ENCODE measurements around the gene ZBTB43.

ZBTB43 gene

DNA sequence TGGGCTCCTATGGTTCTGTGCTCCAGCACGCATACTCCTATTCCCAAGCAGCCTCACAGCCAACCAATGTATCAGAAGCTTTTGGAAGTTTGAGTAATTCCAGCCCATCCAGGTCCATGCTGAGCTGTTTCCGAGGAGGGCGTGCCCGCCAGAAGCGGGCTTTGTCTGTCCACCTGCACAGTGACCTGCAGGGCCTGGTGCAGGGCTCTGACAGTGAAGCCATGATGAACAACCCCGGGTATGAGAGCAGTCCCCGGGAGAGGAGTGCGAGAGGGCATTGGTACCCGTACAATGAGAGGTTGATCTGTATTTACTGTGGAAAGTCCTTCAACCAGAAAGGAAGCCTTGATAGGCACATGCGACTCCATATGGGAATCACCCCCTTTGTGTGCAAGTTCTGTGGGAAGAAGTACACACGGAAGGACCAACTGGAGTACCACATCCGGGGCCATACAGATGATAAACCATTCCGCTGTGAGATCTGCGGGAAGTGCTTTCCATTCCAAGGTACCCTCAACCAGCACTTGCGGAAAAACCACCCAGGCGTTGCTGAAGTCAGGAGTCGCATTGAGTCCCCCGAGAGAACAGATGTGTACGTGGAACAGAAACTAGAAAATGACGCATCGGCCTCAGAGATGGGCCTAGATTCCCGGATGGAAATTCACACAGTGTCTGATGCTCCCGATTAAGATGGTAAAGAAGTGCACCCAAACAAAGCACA lies 75.5 kb downstream of the ZBTB43 start:
- DNase-seq = no peak
- Histone ChIP-seq H3K36me3 (peaks cover 14% of the 10 kb centered on the region), H3K4me1 (no peaks in the 10 kb centered on the region), H3K27me3 (no peaks in the 10 kb centered on the region), H3K4me3 (ENCODE audit: low read depth, low read length) (no peak overlapping the region), H3K9me3 (no peaks in the 10 kb centered on the region)
- TF ChIP-seq CTCF (IDR thresholded peaks at IDR 0.05; ENCODE audit: low read depth, low read length) = no peak

GRCh38 chr9:126880947-126881332 lies 76.1 kb downstream of the ZBTB43 start:
- DNase-seq = no peak
- TF ChIP-seq CTCF (IDR thresholded peaks at IDR 0.05; ENCODE audit: low read depth, low read length) = no peak
- Histone ChIP-seq H3K9me3 (no peaks in the 10 kb centered on the region), H3K4me3 (ENCODE audit: low read depth, low read length) (no peak overlapping the region), H3K27me3 (no peaks in the 10 kb centered on the region), H3K4me1 (no peaks in the 10 kb centered on the region), H3K36me3 (peaks cover 14% of the 10 kb centered on the region)

- no peak overlapping the region for H3K4me3 ChIP-seq (ENCODE audit: low read depth, low read length)
- H3K27me3 ChIP-seq = no peaks in the 10 kb centered on the region
- no peak for DNase-seq
- H3K4me1 ChIP-seq = no peaks in the 10 kb centered on the region
- peaks cover 14% of the 10 kb centered on the region for H3K36me3 ChIP-seq
- TF ChIP-seq CTCF (IDR thresholded peaks at IDR 0.05; ENCODE audit: low read depth, low read length) = no peak
- H3K9me3 ChIP-seq = no peaks in the 10 kb centered on the region
Measured at GRCh38 chr9:126882746-126883145, 77.9 kb downstream of the ZBTB43 start.

DNA sequence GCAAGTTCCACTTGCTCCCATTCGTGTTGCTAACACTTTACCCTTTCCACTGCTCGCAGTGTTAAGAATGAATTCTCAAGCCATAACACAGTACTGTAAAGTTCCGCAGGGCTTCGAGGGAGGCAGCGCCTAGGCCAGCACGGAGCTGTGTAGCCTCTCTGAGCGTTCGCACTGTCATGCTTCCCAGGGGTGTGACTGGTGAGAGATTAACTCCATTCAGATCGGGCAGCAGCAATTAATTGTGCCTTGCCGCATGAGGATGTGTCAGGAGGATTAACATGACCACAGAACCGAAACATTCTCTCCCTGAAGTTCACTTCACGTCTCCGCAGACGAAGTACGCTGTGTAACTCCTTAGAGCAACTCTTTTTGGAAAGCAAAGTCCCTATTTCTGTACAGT lies 78.8 kb downstream of the ZBTB43 start:
- no peaks in the 10 kb centered on the region for H3K27me3 ChIP-seq
- H3K4me3 ChIP-seq (ENCODE audit: low read depth, low read length) = no peak overlapping the region
- H3K9me3 ChIP-seq = no peaks in the 10 kb centered on the region
- no peaks in the 10 kb centered on the region for H3K4me1 ChIP-seq
- TF ChIP-seq CTCF (IDR thresholded peaks at IDR 0.05; ENCODE audit: low read depth, low read length) = no peak
- H3K36me3 ChIP-seq = peaks cover 14% of the 10 kb centered on the region
- DNase-seq = no peak

- TF ChIP-seq CTCF (IDR thresholded peaks at IDR 0.05; ENCODE audit: low read depth, low read length) = no peak
- no peaks in the 10 kb centered on the region for H3K27me3 ChIP-seq
- H3K4me1 ChIP-seq = no peaks in the 10 kb centered on the region
- H3K36me3 ChIP-seq = peaks cover 4% of the 10 kb centered on the region
- H3K4me3 ChIP-seq (ENCODE audit: low read depth, low read length) = no peak overlapping the region
- no peak for DNase-seq
- H3K9me3 ChIP-seq = no peaks in the 10 kb centered on the region
Measured at GRCh38 chr9:126885131-126885641, 80.3 kb downstream of the ZBTB43 start.

DNA sequence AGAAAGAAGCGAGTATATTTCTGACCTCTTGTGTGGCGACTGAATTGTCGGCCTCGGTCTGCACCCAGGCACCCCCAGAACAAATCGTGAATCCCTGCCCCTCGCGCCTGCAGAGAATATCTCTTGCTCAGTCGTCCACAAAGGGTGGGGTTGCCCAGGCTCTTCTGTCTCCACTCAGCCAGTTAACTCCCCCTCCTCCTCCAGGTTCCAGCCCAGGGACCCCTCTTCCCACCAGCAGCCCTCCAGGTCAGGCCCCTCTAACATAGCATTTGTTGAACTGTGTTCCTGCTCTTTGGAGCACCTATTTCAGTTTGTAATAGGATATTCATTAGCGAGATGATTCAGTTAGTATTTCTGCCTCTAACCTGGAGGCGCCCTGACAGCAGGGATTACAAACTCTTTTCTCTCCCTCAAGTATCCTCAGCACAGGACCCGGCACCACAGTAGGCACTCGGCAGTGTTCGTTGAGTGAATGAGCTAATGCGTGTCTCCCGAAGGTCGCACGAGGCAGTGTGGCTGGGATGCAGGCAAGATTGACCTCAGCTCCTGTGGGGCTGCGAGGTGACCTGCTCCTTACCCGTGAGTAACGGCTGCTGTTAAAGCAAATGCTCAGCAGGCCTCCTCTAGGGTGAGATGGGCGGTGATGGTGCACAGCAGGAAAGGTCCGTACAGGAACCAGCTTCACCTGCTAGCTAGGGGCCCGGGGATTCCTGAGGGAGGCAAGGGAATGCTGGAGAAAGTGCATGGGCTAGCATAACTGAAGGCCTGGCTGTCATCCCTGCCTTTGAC lies 81.4 kb downstream of the ZBTB43 start:
- Histone ChIP-seq H3K4me3 (ENCODE audit: low read depth, low read length) (no peak overlapping the region), H3K27me3 (no peaks in the 10 kb centered on the region), H3K9me3 (no peaks in the 10 kb centered on the region), H3K4me1 (no peaks in the 10 kb centered on the region), H3K36me3 (no peaks in the 10 kb centered on the region)
- no peak for DNase-seq
- TF ChIP-seq CTCF (IDR thresholded peaks at IDR 0.05; ENCODE audit: low read depth, low read length) = no peak

Measured in BE2C (cell line).